ENCODE data around the gene FETUB. TPM values are rescaled to one million over a fixed set of nuclear protein-coding genes. Genes with fewer than 3 reads are reported as not detected.

FETUB gene
- total and polyA plus RNA-seq, 2 of the 8 experiments (the other 6 are each of a cell fraction or from before 2014, with no cell fraction given), result 0.15 TPM; not detected in 1

DNA sequence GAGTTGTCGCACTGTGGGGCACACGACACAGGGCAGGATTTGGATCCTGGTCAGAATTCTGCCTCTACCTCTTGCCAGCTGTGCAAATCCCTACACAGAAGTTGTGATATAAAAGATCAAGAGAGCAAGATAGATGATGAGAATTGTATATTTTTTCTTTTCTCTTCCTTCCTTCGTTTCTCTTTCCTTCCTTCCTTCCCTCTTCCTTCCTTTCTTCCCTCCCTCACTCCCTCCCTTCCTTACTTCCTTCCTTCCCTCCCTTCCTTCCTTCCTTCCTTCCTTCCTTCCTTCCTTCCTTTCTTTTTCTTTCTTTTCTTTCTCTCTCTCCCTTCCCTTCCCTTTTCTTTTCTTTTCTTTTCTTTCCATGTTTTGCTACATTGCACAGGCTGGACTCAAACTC, 39.3 kb upstream of the FETUB start (continued):
- TF ChIP-seq, protein P1, sequence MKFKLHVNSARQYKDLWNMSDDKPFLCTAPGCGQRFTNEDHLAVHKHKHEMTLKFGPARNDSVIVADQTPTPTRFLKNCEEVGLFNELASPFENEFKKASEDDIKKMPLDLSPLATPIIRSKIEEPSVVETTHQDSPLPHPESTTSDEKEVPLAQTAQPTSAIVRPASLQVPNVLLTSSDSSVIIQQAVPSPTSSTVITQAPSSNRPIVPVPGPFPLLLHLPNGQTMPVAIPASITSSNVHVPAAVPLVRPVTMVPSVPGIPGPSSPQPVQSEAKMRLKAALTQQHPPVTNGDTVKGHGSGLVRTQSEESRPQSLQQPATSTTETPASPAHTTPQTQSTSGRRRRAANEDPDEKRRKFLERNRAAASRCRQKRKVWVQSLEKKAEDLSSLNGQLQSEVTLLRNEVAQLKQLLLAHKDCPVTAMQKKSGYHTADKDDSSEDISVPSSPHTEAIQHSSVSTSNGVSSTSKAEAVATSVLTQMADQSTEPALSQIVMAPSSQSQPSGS (IDR thresholded peaks at IDR 0.05; ENCODE audit: low read length), result no peak
- no peak for TF ChIP-seq CTBP2 (IDR thresholded peaks at IDR 0.05; ENCODE audit: borderline replicate concordance, insufficient read depth, insufficient read length, low read length)
- no peak for TF ChIP-seq CHD2 (IDR thresholded peaks at IDR 0.05; ENCODE audit: low read length)
- no peak for TF ChIP-seq TEAD4 (IDR thresholded peaks at IDR 0.05; ENCODE audit: low read depth, low read length)
